Loucy (cell line): ENCODE measurements around the gene TMEM82.

ENCODE experiments used
- H2AFZ ChIP-seq: fragments of 200-600 bp; sonication (generic); 2 replicates; pipeline ENCODE4 v1.6.0; 2016; ENCODE audit warnings: antibody characterized with exemption, mild to moderate bottlenecking, low read length, moderate library complexity
- H3F3A ChIP-seq: fragments of 200-600 bp; 2 replicates; pipeline ENCODE4 v1.6.0; 2016; ENCODE audit warnings: antibody characterized with exemption, low read depth, mild to moderate bottlenecking
- H3K27me3 ChIP-seq: fragments of 200-600 bp; sonication (generic); 2 replicates; pipeline ENCODE4 v1.6.1; 2014; ENCODE audit warnings: low read length, mild to moderate bottlenecking; ENCODE audit not compliant: insufficient read depth, poor library complexity, severe bottlenecking
- H3K36me3 ChIP-seq: fragments of 200-600 bp; sonication (generic); 2 replicates; pipeline ENCODE4 v1.6.1; 2016; ENCODE audit warnings: low read length; ENCODE audit not compliant: insufficient read depth
- H3K4me1 ChIP-seq: fragments of 200-600 bp; sonication (generic); 2 replicates; pipeline ENCODE4 v1.5.1; 2014; ENCODE audit warnings: low read length, mild to moderate bottlenecking; ENCODE audit not compliant: insufficient read depth, poor library complexity, severe bottlenecking
- H3K4me2 ChIP-seq: fragments of 200-600 bp; sonication (generic); 2 replicates; pipeline ENCODE4 v1.6.0; 2014; ENCODE audit warnings: antibody characterized with exemption, low read length, low read depth, mild to moderate bottlenecking; ENCODE audit not compliant: poor library complexity, severe bottlenecking
- H3K4me3 ChIP-seq: fragments of 200-600 bp; sonication (generic); 2 replicates; pipeline ENCODE4 v1.5.1; 2014; ENCODE audit warnings: low read length, mild to moderate bottlenecking, mixed read lengths; ENCODE audit not compliant: poor library complexity, severe bottlenecking
- H3K79me2 ChIP-seq: fragments of 200-600 bp; sonication (generic); 2 replicates; pipeline ENCODE4 v1.6.1; 2014; ENCODE audit warnings: low read length; ENCODE audit not compliant: insufficient read depth
- H3K9ac ChIP-seq: fragments of 200-600 bp; sonication (generic); 2 replicates; pipeline ENCODE4 v1.6.0; 2014; ENCODE audit warnings: mild to moderate bottlenecking, low read depth, low read length, moderate library complexity; ENCODE audit not compliant: poor library complexity, severe bottlenecking
- H3K9me2 ChIP-seq: fragments of 200-600 bp; sonication (generic); replicated peaks from 2 replicates; pipeline ENCODE4 v1.6.1; 2016; ENCODE audit warnings: low read depth, low read length, mixed read lengths
- H3K9me3 ChIP-seq: fragments of 200-600 bp; sonication (generic); 2 replicates; pipeline ENCODE4 v1.6.1; 2014; ENCODE audit warnings: mild to moderate bottlenecking, antibody characterized with exemption, low read length, low read depth; ENCODE audit not compliant: insufficient read depth
- H4K20me1 ChIP-seq: fragments of 200-600 bp; sonication (generic); 2 replicates; pipeline ENCODE4 v1.6.0; 2014; ENCODE audit warnings: antibody characterized with exemption, low read length, mild to moderate bottlenecking; ENCODE audit not compliant: insufficient read depth, poor library complexity, severe bottlenecking
- EZH2phosphoT487 ChIP-seq: fragments of 200-600 bp; IDR thresholded peaks from 2 replicates; pipeline ENCODE4 v1.6.1; 2018; ENCODE audit warnings: antibody characterized with exemption, mild to moderate bottlenecking, moderate library complexity, borderline replicate concordance
- TF ChIP-seq, protein P1 (sequence below): fragments of 200-600 bp; sonication (generic); conservative IDR thresholded peaks from 2 replicates; pipeline ENCODE4 v1.5.1; 2014; ENCODE audit warnings: mild to moderate bottlenecking, antibody characterized with exemption, low read length

TMEM82 gene

DNA sequence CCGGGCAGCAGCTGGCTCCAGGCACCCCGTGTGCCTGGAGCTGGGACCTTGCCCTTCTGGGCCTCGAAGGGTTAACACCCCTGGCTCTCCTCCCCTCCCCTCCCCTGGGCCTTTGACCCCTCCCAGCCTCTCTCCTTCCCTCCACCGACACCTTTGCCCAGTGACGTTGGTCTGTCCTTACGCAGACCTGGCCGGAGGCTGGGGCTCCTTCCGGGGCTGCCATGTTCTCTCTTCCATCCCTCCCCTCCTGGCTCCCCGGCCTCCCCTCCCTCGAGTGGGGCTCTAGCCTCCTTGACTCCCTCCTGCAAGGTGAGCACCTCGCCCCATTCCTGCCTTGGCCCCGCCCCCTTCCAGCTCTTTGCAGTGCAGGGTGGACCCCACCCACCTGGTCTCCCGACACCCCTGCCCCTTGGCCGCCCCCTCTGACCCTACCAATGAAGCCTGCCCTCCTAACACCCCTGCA is at the start of gene TMEM82:
Gene TMEM82, plus strand, starts transcription at position 161 of the 463 bp plus-strand sequence. Its CDS starts 61 bp downstream, at position 222.
- no peaks in the 10 kb centered on the region for H3K9me2 ChIP-seq
- H3F3A ChIP-seq: no peaks in the 10 kb centered on the region
- H3K27me3 ChIP-seq: no peaks in the 10 kb centered on the region
- no peaks in the 10 kb centered on the region for H4K20me1 ChIP-seq
- H2AFZ ChIP-seq: 0 out of 2 replicates have a peak within 1 kb of the TSS, but pooled peaks have one; percentile 34
- no peak within 1 kb of the TSS for H3K4me3 ChIP-seq
- no peaks in the 10 kb centered on the region for H3K9me3 ChIP-seq
- TF ChIP-seq, protein P1, sequence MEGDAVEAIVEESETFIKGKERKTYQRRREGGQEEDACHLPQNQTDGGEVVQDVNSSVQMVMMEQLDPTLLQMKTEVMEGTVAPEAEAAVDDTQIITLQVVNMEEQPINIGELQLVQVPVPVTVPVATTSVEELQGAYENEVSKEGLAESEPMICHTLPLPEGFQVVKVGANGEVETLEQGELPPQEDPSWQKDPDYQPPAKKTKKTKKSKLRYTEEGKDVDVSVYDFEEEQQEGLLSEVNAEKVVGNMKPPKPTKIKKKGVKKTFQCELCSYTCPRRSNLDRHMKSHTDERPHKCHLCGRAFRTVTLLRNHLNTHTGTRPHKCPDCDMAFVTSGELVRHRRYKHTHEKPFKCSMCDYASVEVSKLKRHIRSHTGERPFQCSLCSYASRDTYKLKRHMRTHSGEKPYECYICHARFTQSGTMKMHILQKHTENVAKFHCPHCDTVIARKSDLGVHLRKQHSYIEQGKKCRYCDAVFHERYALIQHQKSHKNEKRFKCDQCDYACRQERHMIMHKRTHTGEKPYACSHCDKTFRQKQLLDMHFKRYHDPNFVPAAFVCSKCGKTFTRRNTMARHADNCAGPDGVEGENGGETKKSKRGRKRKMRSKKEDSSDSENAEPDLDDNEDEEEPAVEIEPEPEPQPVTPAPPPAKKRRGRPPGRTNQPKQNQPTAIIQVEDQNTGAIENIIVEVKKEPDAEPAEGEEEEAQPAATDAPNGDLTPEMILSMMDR: no peak
- no peak for TF ChIP-seq EZH2phosphoT487
- H3K9ac ChIP-seq: no peak within 1 kb of the TSS
- no peaks in the 10 kb centered on the region for H3K4me1 ChIP-seq
- H3K79me2 ChIP-seq: no peaks in the 10 kb centered on the region
- H3K4me2 ChIP-seq: no peak within 1 kb of the TSS
- no peaks in the 10 kb centered on the region for H3K36me3 ChIP-seq

DNA sequence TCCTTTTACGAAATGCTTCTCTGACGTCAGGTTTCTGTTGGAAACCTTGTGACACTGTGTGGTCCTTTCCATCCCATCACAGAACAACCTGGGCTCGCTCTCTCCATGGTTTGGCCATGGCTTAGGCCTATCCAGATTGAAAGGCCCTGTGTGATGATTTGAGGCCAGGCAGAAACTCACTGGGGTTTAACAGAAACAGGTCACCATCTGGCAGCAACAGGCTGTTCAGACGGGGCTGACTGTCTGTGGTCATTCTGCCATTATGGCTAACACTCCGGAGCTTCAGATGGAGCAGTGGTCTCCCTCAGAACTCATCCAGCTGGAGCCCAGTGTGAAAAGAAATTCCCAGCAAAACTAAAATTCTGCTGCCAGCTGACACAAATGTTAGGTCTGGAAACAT is 48.9 kb upstream of the TMEM82 start:
- peaks cover 56% of the 10 kb centered on the region for H3K79me2 ChIP-seq
- no peaks in the 10 kb centered on the region; the same call in 1 of the 2 replicates for H3K36me3 ChIP-seq
- H3K9ac ChIP-seq: no peak overlapping the region
- no peak overlapping the region for H2AFZ ChIP-seq
- H3F3A ChIP-seq: no peaks in the 10 kb centered on the region
- H3K4me1 ChIP-seq: no peaks in the 10 kb centered on the region
- H3K4me2 ChIP-seq: no peak overlapping the region
- H3K27me3 ChIP-seq: no peaks in the 10 kb centered on the region
- TF ChIP-seq, protein P1: no peak
- TF ChIP-seq EZH2phosphoT487: no peak
- no peaks in the 10 kb centered on the region for H3K9me3 ChIP-seq
- no peak overlapping the region for H3K4me3 ChIP-seq
- no peaks in the 10 kb centered on the region for H3K9me2 ChIP-seq
- H4K20me1 ChIP-seq: peaks cover 4% of the 10 kb centered on the region

DNA sequence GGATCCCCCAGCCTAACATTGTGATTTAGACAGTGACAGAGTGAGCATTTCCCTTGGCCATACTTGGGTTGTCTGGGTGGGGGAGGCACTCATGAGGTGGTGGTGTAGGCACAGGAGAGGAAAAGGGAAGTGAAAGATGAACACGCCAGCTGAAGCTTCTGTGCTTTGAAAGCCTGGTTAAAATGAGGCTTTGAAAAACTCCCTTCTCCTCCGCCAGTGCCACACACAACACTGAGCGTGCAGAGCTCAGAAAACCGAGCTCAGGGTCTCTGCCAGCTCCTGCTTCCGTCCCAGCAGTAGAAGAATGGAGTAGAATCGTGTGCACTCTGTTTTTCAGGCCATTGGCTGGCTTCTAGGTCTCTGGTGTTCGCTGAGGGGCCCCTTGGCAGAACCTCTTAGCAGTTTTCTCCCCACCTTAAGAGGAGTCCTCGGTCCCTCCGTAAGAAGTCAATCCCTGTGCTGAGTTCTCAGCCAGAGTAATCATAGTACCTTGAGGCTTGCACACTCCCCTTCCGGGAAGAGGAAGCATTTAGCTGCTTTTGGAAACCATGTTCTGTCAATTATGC is 45.3 kb upstream of the TMEM82 start:
- Histone ChIP-seq H2AFZ (no peak overlapping the region), H3K36me3 (no peaks in the 10 kb centered on the region; the same call in 1 of the 2 replicates), H3K9ac (no peak overlapping the region), H3F3A (no peaks in the 10 kb centered on the region), H3K4me3 (no peak overlapping the region), H3K79me2 (peaks cover 38% of the 10 kb centered on the region; the same call in 1 of the 2 replicates), H4K20me1 (peaks cover 4% of the 10 kb centered on the region), H3K4me1 (no peaks in the 10 kb centered on the region), H3K9me2 (no peaks in the 10 kb centered on the region), H3K27me3 (no peaks in the 10 kb centered on the region), H3K9me3 (no peaks in the 10 kb centered on the region), H3K4me2 (no peak overlapping the region)
- TF ChIP-seq, protein P1: no peak
- TF ChIP-seq EZH2phosphoT487: no peak
